Activated CD8-positive, alpha-beta memory T cell treated with anti-CD3 and anti-CD28 coated beads, Interleukin-2, amount 50 U/mL, for 48 hours (primary cell): ENCODE data around the gene GPBP1L1.
"Not testable (repeated sequence)": the region's sequence is repeated elsewhere in the genome, so short reads cannot be mapped to it uniquely, and the experiment has no call there.

ENCODE experiments used
- DNase-seq: peaks from one replicate; pipeline ENCODE4 v3.0.0-alpha.2; 2020

The GPBP1L1 gene

GRCh38 chr1:45630429-45630828 is 55.9 kb downstream of the GPBP1L1 start:
- DNase-seq: no peak

GRCh38 chr1:45629035-45629434 is 57.3 kb downstream of the GPBP1L1 start:
- DNase-seq: no peak

- DNase-seq: no peak
These were observed 62.4 kb downstream of the GPBP1L1 start, which contains the start of gene CCDC17 for GRCh38 chr1:45623972-45624371. Gene CCDC17, minus strand, starts transcription at chr1:45624054. Its CDS starts 145 bp downstream, at chr1:45623909.

GRCh38 chr1:45622524-45623394 is 63.6 kb downstream of the GPBP1L1 start:
- no peak for DNase-seq

- DNase-seq: no peak
These were observed 64.3 kb downstream of the GPBP1L1 start for GRCh38 chr1:45621895-45622523.

GRCh38 chr1:45621501-45621836 is 64.9 kb downstream of the GPBP1L1 start:
- DNase-seq: no peak

- no peak for DNase-seq
These were observed 65.5 kb downstream of the GPBP1L1 start for GRCh38 chr1:45620588-45621500.

GRCh38 chr1:45619149-45619921 is 67.0 kb downstream of the GPBP1L1 start:
- no peak for DNase-seq

GRCh38 chr1:45617618-45618017 is 68.7 kb downstream of the GPBP1L1 start:
- no peak for DNase-seq

GRCh38 chr1:45615885-45616284 is 70.4 kb downstream of the GPBP1L1 start:
- DNase-seq: no peak

GRCh38 chr1:45612941-45613579 is 73.3 kb downstream of the GPBP1L1 start:
- no peak for DNase-seq

GRCh38 chr1:45610589-45611226 is 75.6 kb downstream of the GPBP1L1 start:
- DNase-seq: no peak

GRCh38 chr1:45608175-45609156 is 77.9 kb downstream of the GPBP1L1 start:
- DNase-seq: no peak

GRCh38 chr1:45607404-45608074 is 78.8 kb downstream of the GPBP1L1 start:
- no peak for DNase-seq

GRCh38 chr1:45604239-45604638 is 82.1 kb downstream of the GPBP1L1 start:
- DNase-seq: no peak

- not testable (repeated sequence) for DNase-seq
These were observed 89.6 kb downstream of the GPBP1L1 start for GRCh38 chr1:45596765-45597164.

- DNase-seq: no peak
These were observed 91.9 kb downstream of the GPBP1L1 start for GRCh38 chr1:45594412-45594811.

- no peak for DNase-seq
These were observed 96.5 kb downstream of the GPBP1L1 start for GRCh38 chr1:45589861-45590260.

GRCh38 chr1:45586769-45587168 is 99.6 kb downstream of the GPBP1L1 start:
- DNase-seq: peak; percentile 42
